Upper lobe of right lung (tissue), 1 donor: ENCODE data around the gene LYPD6B. TPM values are rescaled to one million over a fixed set of nuclear protein-coding genes. Genes with fewer than 3 reads are reported as not detected.

Source experiments
- ATAC-seq: fragments of 200-7000 bp; cut with Tn5 transposase; one replicate; pipeline ENCODE4 v1.9.1; 2020; ENCODE audit warnings: mild to moderate bottlenecking, moderate library complexity
- DNase-seq: peaks from one replicate; pipeline ENCODE4 v3.0.0-alpha.2; 2020
- H3K27ac ChIP-seq: fragments of 200-600 bp; one replicate; pipeline ENCODE4 v1.8.0; 2022
- H3K27me3 ChIP-seq: fragments of 200-600 bp; one replicate; pipeline ENCODE4 v1.8.0; 2022; ENCODE audit warnings: mild to moderate bottlenecking
- H3K36me3 ChIP-seq: fragments of 200-600 bp; one replicate; pipeline ENCODE4 v1.8.0; 2022
- H3K4me1 ChIP-seq: fragments of 200-600 bp; one replicate; pipeline ENCODE4 v1.8.0; 2022
- H3K4me3 ChIP-seq: fragments of 200-600 bp; one replicate; pipeline ENCODE4 v1.8.0; 2022; ENCODE audit warnings: mild to moderate bottlenecking
- H3K9me3 ChIP-seq: fragments of 200-600 bp; one replicate; pipeline ENCODE4 v1.8.0; 2022
- CTCF ChIP-seq: fragments of 200-600 bp; IDR thresholded peaks from one replicate; pipeline ENCODE4 v1.8.0; 2022; ENCODE audit warnings: antibody characterized with exemption
- intact Hi-C: fragments of 100-400 bp; cut with DNase I; formaldehyde crosslinking; loops from one replicate; pipeline ENCODE4 v1.11.0; 2022
- total RNA-seq: library from RNA; stranded (reverse); fragmentation: NEBNext Ultra II Directional; extraction: Animal tissue kit (Norgen Biotek cat#: 25700); gene quantifications from one replicate; pipeline ENCODE4 v1.2.1, GENCODE V29; 2021
- donor health status: DM: no; HTN: yes; CAD: no; lungs with severe emphysema.

Gene LYPD6B
- total RNA-seq, 1 donor from 2014 or later = 0.78 TPM

GRCh38 chr2:149020432-149020851, 18.1 kb upstream of the LYPD6B start:
- no peak overlapping the region for H3K27ac ChIP-seq
- H3K4me3 ChIP-seq = no peak overlapping the region
- DNase-seq (no peak), ATAC-seq (peak; percentile 79)
- H3K27me3 ChIP-seq = no peaks in the 10 kb centered on the region
- no peaks in the 10 kb centered on the region for H3K9me3 ChIP-seq
- TF ChIP-seq CTCF = no peak
- intact Hi-C loops = no loop called here
- no peaks in the 10 kb centered on the region for H3K4me1 ChIP-seq
- no peaks in the 10 kb centered on the region for H3K36me3 ChIP-seq

DNA sequence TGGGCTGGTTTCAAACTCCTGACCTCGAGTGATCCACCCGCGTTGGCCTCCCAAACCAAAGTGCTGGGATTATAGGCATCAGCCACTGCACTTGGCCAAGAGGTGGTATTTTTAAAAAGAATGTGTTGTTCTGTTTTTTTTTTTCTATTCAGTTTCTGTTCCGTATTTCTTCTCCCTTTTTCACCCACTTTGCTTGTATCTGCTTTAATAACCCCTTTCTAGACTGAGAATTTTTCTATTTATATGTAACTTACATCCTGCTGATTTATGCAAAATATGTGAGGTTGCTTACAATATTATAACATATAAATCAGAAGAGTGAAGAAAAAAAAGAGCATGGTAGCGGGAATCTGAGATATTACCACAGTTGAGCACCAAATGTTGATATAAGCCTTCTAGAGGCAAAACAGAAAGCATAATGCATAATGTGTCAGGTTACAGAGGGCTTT, 17.2 kb upstream of the LYPD6B start:
- intact Hi-C loops = no loop called here
- H3K27ac ChIP-seq = no peak overlapping the region
- DNase-seq = no peak
- no peak overlapping the region for H3K4me3 ChIP-seq
- H3K27me3 ChIP-seq = no peaks in the 10 kb centered on the region
- H3K36me3 ChIP-seq = no peaks in the 10 kb centered on the region
- no peaks in the 10 kb centered on the region for H3K9me3 ChIP-seq
- no peak for ATAC-seq
- no peak for TF ChIP-seq CTCF
- H3K4me1 ChIP-seq = no peaks in the 10 kb centered on the region

DNA sequence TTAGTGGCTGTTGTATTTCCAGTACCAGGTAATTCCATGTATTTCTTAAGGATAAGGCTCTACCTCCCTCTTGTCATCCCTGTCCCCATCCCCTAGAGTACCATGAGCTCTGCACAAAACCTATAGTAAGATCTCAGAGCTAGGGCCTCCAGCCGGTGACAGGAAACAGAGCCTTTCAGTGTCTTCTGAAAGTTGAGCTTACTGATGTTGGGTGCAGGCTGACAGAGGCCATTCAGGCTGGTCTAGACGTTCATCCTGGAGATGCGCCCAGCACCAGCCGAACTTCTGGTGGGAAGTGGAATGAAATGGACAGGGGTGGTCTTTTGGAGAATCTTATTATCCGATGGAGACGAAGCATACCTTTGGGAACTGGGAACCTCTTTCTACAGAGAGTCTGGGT, 16.7 kb upstream of the LYPD6B start:
- Histone ChIP-seq H3K4me3 (no peak overlapping the region), H3K36me3 (no peaks in the 10 kb centered on the region), H3K9me3 (no peaks in the 10 kb centered on the region), H3K27ac (no peak overlapping the region), H3K27me3 (no peaks in the 10 kb centered on the region), H3K4me1 (no peaks in the 10 kb centered on the region)
- intact Hi-C loops = no loop called here
- TF ChIP-seq CTCF = no peak
- DNase-seq = no peak
- ATAC-seq = no peak

DNA sequence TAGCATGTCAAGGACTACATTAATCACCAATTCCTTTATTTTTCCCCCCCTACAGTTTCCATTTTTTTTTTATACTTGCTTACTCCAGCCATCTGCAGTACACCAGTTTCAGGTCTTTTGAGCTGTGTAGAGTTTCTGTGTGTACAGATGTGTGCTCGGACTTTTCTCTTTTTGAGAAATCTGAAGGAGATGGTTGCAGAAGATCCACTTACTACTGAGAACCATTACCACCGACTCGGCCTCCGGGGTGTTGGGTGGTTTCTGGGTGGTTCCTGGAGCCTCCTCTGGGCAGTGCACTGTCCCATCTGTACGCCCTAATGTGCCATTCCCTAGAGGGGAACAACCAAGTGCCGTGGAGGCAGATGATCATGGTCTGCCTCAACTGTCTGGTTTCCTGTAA, 15.4 kb upstream of the LYPD6B start:
- H3K36me3 ChIP-seq = no peaks in the 10 kb centered on the region
- H3K27me3 ChIP-seq = peaks cover 3% of the 10 kb centered on the region
- ATAC-seq (no peak), DNase-seq (no peak)
- no peak overlapping the region for H3K4me3 ChIP-seq
- H3K4me1 ChIP-seq = no peaks in the 10 kb centered on the region
- H3K9me3 ChIP-seq = no peaks in the 10 kb centered on the region
- intact Hi-C loops = no loop called here
- H3K27ac ChIP-seq = no peak overlapping the region
- TF ChIP-seq CTCF = no peak

GRCh38 chr2:149027590-149028250, 10.8 kb upstream of the LYPD6B start:
- no peak for TF ChIP-seq CTCF
- Histone ChIP-seq H3K27ac (no peak overlapping the region), H3K9me3 (no peaks in the 10 kb centered on the region), H3K36me3 (no peaks in the 10 kb centered on the region), H3K4me3 (no peak overlapping the region), H3K27me3 (peaks cover 8% of the 10 kb centered on the region), H3K4me1 (no peaks in the 10 kb centered on the region)
- intact Hi-C loops = no loop called here
- no peak for DNase-seq
- no peak for ATAC-seq

DNA sequence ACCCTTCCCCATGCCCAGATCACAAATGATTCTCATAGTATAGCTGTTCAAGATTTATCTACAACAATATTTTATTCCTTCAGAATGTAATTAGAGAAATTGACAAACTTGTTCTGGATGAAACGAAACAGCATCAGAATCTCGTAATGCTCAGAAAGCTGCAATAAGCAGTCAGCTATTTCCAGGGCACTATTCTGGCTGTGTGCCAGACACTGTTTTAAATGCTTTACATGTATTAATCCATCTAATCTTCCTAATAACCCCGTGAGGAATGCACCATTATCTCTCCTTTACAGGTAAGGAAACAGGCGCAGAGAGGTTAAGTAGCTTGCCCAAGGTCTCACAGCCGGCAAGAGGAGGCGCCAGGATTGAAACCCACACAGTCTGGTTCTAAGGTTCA, 10.1 kb upstream of the LYPD6B start:
- H3K4me1 ChIP-seq = no peaks in the 10 kb centered on the region
- intact Hi-C loops = no loop called here
- no peaks in the 10 kb centered on the region for H3K36me3 ChIP-seq
- peaks cover 8% of the 10 kb centered on the region for H3K27me3 ChIP-seq
- no peak for DNase-seq
- no peak overlapping the region for H3K27ac ChIP-seq
- no peak overlapping the region for H3K4me3 ChIP-seq
- TF ChIP-seq CTCF = no peak
- ATAC-seq = no peak
- H3K9me3 ChIP-seq = no peaks in the 10 kb centered on the region
